SK-N-MC (cell line): ENCODE data around the gene RAB7A.

Source experiments
- DNase-seq: peaks from one replicate; pipeline ENCODE4 v3.0.0-alpha.2; 2011; ENCODE audit warnings: low read depth, low spot score
- H3K27ac ChIP-seq: fragments of 200-600 bp; sonication (generic); 2 replicates; pipeline ENCODE4 v1.5.1; 2016; ENCODE audit warnings: mixed run types
- H3K36me3 ChIP-seq: fragments of 200-600 bp; sonication (generic); 2 replicates; pipeline ENCODE4 v1.6.1; 2017; ENCODE audit warnings: antibody characterized with exemption, low read length, mixed read lengths; ENCODE audit not compliant: insufficient read depth
- H3K4me3 ChIP-seq: fragments of 200-600 bp; sonication (generic); 2 replicates; pipeline ENCODE4 v1.5.1; 2016
- H3K9ac ChIP-seq: fragments of 200-600 bp; sonication (generic); 2 replicates; pipeline ENCODE4 v1.8.0; 2017; ENCODE audit warnings: mixed run types, mixed read lengths; ENCODE audit not compliant: insufficient read length
- H3K9me3 ChIP-seq: fragments of 200-600 bp; sonication (generic); 2 replicates; pipeline ENCODE4 v1.6.1; 2017; ENCODE audit warnings: low read depth, mild to moderate bottlenecking, antibody characterized with exemption, low read length, moderate library complexity, mixed read lengths
- EZH2 ChIP-seq: fragments of 200-600 bp; sonication (generic); IDR thresholded peaks from one replicate; pipeline ENCODE4 v1.6.1; 2017; ENCODE audit warnings: antibody characterized with exemption
- FOXP2 ChIP-seq: optimal IDR thresholded peaks from 2 replicates; pipeline ENCODE3; 2011; ENCODE audit warnings: mild to moderate bottlenecking, moderate library complexity; ENCODE audit not compliant: insufficient read depth; ENCODE audit errors: extremely low read length, control extremely low read depth
- POLR2AphosphoS5 ChIP-seq: IDR thresholded peaks from 2 replicates; pipeline ENCODE4 v1.6.1; 2012; ENCODE audit warnings: mild to moderate bottlenecking, low read depth, low read length, borderline replicate concordance

RAB7A gene

GRCh38 chr3:128801779-128802380 lies 75.9 kb downstream of the RAB7A start:
- no peak for DNase-seq
- no peak overlapping the region for H3K4me3 ChIP-seq
- H3K9ac ChIP-seq: no peak overlapping the region
- 0 out of 2 replicates have a peak overlapping the region, but pooled peaks have one; percentile 0 for H3K27ac ChIP-seq
- no peak for TF ChIP-seq EZH2
- no peak for TF ChIP-seq FOXP2
- no peak for TF ChIP-seq POLR2AphosphoS5
- H3K9me3 ChIP-seq: no peaks in the 10 kb centered on the region
- H3K36me3 ChIP-seq: peaks cover 69% of the 10 kb centered on the region

DNA sequence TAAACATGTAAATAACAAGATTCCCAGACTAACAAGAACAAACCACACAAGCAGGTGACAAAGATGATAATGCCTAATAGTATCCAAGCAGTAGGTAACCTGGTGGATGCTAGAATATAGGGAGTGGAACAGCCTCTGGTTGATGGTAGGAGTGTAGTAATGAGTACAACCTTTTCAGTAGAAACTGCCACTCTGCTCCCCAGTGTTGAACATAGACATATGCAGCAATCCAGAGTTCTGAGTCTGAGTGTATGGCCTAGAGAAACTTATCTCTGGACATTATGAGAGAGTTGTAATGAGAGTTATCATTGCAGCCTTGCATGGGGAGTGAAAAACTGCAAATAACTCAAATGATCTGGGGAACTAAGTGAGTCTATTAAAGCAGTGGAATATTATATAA lies 77.3 kb downstream of the RAB7A start:
- H3K36me3 ChIP-seq: peaks cover 67% of the 10 kb centered on the region
- DNase-seq: no peak
- H3K9ac ChIP-seq: no peak overlapping the region
- no peak overlapping the region for H3K27ac ChIP-seq
- no peak overlapping the region for H3K4me3 ChIP-seq
- no peaks in the 10 kb centered on the region for H3K9me3 ChIP-seq
- TF ChIP-seq EZH2 (no peak), FOXP2 (no peak), POLR2AphosphoS5 (no peak)

DNA sequence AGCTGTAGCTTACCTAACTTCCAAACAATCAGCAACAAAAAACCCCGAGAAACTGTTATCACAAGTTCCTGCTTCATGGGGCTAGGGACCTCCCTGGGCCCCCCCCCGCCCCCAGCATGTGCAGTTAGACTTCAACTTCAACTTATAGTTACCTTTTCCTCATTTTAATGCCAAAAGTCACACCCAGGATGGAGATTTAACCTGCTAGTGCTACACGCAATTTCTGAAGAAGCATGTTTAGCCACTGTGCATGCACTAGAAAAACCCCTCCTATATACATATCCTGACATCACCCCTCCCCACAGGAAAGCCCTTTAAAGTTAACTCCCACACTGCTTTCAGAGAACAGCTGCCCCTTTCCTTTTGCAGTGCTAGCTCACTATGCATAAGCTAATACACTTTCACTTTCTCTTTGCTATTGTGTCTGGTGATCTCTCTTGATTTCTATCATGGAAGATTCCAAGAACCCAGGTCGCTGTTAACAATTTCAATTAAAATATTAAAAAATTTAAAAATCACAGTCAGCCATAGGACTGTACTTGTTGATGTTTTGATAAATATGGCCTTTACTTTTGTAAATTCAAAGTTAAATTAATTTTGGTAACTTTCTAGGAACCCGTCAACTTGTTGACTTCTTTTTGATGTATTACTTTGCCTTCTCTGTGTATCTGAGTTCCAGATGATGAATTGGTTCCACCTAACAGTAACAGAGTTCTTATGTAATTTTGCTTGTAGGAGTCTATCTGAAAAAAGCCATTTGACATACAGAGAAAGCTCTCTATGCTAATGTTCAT lies 78.2 kb downstream of the RAB7A start:
- DNase-seq: no peak
- Histone ChIP-seq H3K27ac (0 out of 2 replicates have a peak overlapping the region, but pooled peaks have one; percentile 3), H3K4me3 (no peak overlapping the region), H3K9me3 (no peaks in the 10 kb centered on the region), H3K36me3 (peaks cover 67% of the 10 kb centered on the region), H3K9ac (no peak overlapping the region)
- no peak for TF ChIP-seq POLR2AphosphoS5
- TF ChIP-seq EZH2: no peak
- TF ChIP-seq FOXP2: no peak

- Histone ChIP-seq H3K27ac (no peak overlapping the region), H3K36me3 (peaks cover 65% of the 10 kb centered on the region), H3K9ac (no peak overlapping the region), H3K9me3 (no peaks in the 10 kb centered on the region), H3K4me3 (no peak overlapping the region)
- TF ChIP-seq FOXP2: no peak
- no peak for TF ChIP-seq POLR2AphosphoS5
- TF ChIP-seq EZH2: no peak
- DNase-seq: no peak
These were observed 78.8 kb downstream of the RAB7A start for GRCh38 chr3:128804811-128805155.

- no peak overlapping the region for H3K27ac ChIP-seq
- H3K36me3 ChIP-seq: peaks cover 66% of the 10 kb centered on the region
These were observed 79.8 kb downstream of the RAB7A start for GRCh38 chr3:128805772-128806171.

DNA sequence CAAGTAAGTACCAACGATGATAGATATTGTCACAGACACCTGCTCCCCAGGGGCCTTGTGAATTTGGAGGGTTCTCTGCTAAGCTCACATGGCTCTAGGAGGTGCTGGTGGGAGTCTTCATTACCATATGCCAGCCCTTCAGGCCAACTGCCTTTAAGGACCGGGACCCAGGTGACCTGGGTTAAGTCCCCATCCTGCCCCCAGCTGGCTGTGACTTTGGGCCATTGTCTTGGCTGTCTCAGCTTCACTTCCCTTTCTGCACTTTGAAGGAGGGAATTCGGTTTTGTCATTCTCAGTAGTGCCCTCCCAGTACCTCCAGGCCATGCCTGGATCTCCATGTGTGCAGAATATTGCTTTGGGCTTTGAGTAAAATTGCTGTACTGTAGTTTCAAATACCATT lies 80.6 kb downstream of the RAB7A start:
- H3K9me3 ChIP-seq: no peaks in the 10 kb centered on the region
- no peak overlapping the region for H3K9ac ChIP-seq
- TF ChIP-seq FOXP2: no peak
- TF ChIP-seq EZH2: no peak
- no peak for TF ChIP-seq POLR2AphosphoS5
- H3K4me3 ChIP-seq: no peak overlapping the region
- H3K27ac ChIP-seq: no peak overlapping the region
- DNase-seq: no peak
- H3K36me3 ChIP-seq: peaks cover 74% of the 10 kb centered on the region

More at GRCh38 chr3:128805772-128806171, 79.8 kb downstream of the RAB7A start:
- Histone ChIP-seq H3K9me3 (no peaks in the 10 kb centered on the region), H3K4me3 (no peak overlapping the region), H3K9ac (no peak overlapping the region)
- no peak for TF ChIP-seq FOXP2
- no peak for TF ChIP-seq POLR2AphosphoS5
- no peak for TF ChIP-seq EZH2
- DNase-seq: no peak

- H3K9me3 ChIP-seq: no peaks in the 10 kb centered on the region
- no peak overlapping the region for H3K9ac ChIP-seq
- DNase-seq: no peak
- TF ChIP-seq POLR2AphosphoS5 (no peak), EZH2 (no peak), FOXP2 (no peak)
- H3K36me3 ChIP-seq: peaks cover 78% of the 10 kb centered on the region
- no peak overlapping the region for H3K27ac ChIP-seq
- no peak overlapping the region for H3K4me3 ChIP-seq
These were observed 81.3 kb downstream of the RAB7A start for GRCh38 chr3:128807186-128807830.

GRCh38 chr3:128808672-128809071 lies 82.7 kb downstream of the RAB7A start:
- H3K4me3 ChIP-seq: no peak overlapping the region
- TF ChIP-seq EZH2 (no peak), POLR2AphosphoS5 (no peak), FOXP2 (no peak)
- H3K36me3 ChIP-seq: peaks cover 87% of the 10 kb centered on the region
- H3K9ac ChIP-seq: no peak overlapping the region
- H3K27ac ChIP-seq: peak overlapping the region; percentile 32
- no peaks in the 10 kb centered on the region for H3K9me3 ChIP-seq
- DNase-seq: no peak
